Muscle of back (tissue), 11 donors: Measurements from ENCODE around the gene TRIM3. TPM values are rescaled to one million over a fixed set of nuclear protein-coding genes. Genes with fewer than 3 reads are reported as not detected.

Experiments used
- DNase-seq, 3 donors: peaks; one replicate each; pipeline versions ENCODE4 v3.0.0 to v3.0.0-alpha.2; 2013
- polyA plus RNA-seq, 10 donors: library from polyadenylated mRNA; unstranded; fragments of 120-200 nt; gene quantifications; one replicate each; pipeline ENCODE4 v1.2.1, GENCODE V29; 2013; ENCODE audit not compliant: insufficient read length in 10 of 10

The TRIM3 gene
- polyA plus RNA-seq, 10 donors = 11.9 to 21.2 (median 14.1) TPM

DNA sequence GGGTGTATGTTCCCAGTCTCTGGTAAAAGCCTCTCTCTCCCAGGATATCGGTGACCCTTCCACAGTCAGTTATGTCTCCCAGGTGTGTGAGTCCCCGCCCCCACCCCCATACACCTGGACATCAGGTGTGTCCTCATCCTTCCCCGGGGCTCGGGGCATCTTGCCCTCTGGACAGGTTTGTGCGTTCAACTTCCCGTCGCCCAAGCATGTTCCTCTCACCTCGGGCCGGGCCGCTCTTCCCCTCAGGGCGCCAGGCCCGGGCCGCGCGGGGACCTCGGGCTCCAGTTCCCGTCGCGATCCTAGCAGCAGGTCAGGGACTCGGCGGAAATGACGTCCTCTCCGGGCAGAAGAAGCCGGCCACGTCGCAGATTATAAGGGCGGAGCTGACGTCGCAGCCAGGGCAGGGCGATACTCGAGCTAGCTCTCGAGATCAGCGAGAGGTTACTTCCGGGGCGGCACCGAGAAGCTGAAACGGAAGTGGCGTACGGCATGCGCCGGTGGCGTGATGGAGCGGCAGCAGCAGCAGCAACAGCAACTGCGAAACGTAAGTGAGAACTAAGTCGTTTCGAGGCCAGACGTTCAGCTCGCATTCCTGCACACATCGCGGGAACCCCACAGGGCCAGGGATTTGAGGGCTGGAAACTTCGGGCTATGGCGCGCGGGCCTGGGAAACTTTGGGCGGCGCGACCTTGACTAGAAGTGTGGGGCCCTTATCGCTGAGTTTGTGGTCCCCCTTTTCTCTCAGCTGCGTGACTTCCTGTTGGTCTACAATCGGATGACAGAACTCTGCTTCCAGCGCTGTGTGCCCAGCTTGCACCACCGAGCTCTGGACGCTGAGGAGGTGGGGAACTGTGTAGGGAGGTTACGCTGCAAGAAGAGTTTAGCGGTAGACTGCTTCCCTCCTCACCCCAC, 7.5 kb upstream of the TRIM3 start, which contains the start of the genes ARFIP2 and TIMM10B:
Gene ARFIP2, minus strand, starts transcription at position 320 of the 912 bp plus-strand sequence. CDS start 910 bp downstream, outside the sequence.
Gene TIMM10B, plus strand, starts transcription at position 490 of the 912 bp plus-strand sequence. Its CDS starts 16 bp downstream, at position 506.
- peak; percentile 98 to 99 (median 99) for DNase-seq

DNA sequence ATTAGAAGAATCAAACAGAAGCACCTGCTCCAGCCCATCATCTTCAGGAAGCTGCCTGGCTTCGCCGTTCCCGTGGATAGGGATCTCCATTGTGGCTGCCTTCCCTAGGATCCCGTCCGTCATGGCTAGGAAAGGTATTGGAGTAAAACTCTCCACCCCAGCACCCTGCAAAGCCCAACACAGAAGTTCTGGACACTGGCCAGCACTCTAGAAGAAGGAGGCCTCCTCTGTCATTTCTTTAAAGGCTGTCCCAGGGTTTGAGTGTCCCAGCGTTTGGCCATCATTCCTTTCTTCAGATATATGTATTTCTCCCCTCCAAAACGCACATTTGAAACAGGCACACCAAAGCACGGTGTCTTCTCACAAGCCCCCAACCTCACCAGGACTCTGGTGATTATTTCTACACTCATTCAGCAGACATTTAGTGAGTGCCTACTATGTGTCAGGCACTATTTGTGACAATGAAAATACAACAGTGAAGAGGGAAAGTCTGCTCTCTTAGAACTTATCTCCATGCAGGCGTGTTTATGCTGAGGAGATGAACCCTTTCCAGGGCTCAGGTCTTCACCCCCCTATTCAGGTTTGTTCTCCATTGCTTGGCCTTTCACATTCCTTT, 6.7 kb upstream of the TRIM3 start:
- peak in 2 of 3 donors; percentile 29 to 44 for DNase-seq

DNA sequence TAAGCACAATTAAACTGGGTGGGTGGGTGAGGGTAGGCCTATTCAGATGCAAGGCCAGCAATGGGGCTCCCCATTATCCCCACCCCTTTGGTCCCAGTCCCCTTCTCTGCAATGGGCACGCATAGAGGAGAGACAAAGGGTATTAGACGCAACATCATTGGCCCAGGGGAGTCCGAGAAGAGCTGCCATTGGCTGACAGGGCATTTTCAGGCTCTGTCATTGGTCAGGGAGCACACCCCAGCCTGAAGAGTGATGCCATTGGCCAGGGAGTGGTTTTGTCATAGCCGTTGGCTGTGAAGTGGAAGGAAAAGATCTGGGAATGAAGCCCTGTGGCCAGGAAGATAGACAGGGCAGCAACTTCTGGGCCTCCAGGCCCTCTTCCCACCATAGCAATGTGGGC, 2.8 kb upstream of the TRIM3 start:
- no peak for DNase-seq

DNA sequence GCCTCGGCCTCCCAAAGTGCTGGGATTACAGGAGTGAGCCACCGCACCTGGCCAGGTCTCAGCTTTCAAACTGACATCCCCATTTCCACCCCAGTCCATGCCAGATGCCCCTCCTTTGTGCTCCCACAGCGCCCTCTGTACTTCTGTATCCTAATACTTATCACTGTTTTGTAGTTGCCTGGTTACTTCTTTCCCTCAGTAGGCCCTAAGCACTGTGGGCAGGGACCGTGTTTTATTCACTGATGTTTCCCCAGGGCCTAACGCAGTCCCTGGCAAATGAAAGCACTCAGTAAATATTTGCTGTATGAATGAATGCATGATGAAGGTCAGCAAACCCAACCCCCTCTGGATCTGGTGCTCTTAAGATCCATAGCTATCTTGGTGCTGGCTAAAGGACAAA, 2.2 kb upstream of the TRIM3 start:
- DNase-seq = no peak

DNA sequence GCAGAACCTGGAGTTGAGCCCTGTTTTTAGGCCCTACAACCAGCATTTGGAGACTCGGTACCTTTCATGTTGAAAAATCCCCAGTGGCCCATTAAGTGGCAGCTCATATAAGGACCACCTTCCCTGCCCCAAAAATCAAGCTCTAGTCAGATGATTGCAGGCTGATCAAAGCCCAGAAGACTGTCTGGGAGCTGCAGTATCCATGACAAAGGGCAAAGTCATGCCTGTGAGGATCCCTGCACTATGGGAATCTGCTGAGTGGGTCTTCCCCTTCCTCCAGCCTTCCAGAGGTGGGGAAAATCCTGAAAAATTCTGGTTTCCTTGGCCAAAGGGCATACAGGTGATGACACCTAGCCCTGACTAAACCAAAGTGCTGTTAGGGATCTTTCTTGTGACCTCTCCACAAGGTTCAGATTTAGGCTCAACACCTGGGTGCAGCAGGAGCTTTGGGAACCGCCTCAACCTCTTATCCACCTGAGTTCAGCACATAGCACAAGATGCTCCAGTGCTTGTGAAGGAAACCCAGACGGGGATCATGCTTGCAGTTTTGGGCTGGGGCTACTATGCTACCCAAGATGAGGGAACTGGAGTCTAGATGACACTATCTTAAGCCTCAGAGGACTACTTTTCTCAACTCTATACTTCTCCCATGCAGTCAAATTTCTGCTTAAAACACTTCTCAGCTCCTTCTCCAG, 1.2 kb upstream of the TRIM3 start:
- no peak for DNase-seq

DNA sequence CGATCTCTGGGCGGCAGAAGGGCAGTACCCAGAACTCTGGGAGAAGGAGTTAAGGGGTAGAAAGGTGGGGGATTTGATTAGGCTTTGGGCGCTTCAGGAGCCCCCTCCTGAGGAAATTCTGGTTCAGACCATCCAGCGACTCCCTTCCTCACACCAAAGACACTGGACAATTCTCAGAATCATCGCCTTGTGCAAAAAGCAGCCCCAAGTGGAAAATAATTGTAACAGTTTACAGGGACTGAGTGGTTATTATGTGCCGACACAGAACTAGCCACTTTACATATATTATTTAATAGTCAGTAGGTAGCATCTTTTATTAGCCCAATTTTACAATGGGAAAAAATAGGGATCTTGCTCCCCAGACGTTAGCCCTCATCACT, 662 bp upstream of the TRIM3 start:
- DNase-seq = no peak

DNA sequence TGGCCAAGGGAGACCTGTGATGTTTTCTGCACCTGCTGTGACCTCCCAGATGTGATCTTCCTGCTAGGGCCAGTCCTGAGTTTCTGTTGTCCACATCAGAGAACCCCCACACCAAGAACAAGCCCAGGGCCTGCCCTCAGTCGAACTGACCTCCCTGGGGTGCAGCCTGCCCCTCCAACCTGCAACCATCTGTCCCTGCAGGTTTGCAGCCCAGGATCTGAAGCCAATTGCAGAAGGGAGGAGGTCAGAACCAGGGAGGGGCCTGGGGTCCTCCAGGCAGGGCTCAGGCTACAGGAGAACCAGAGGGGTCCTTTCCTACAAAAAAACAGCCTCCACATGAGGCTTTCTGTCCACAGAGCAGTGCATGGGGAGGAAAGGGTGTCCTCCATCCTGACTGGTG, 807 bp downstream of the TRIM3 start:
- DNase-seq = no peak

DNA sequence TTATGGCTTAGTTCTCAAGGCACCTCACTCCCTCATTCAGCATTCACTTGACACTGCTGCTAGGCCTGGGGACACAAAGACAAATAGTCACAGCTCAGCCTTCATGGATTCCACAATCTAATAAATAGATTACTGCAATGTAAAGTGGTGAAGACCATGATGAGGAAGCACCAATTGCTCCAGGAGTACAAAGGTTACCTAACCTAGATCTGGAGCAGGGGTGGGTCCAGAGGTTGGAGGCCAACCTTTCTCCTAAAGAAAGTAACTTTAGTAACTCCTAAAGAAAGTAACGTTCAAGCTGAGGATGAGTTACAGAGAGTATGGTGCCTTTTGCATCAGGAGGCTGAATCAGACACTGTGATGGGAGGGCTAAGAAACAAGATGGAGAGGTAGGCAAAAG, 4.1 kb downstream of the TRIM3 start:
- no peak for DNase-seq

DNA sequence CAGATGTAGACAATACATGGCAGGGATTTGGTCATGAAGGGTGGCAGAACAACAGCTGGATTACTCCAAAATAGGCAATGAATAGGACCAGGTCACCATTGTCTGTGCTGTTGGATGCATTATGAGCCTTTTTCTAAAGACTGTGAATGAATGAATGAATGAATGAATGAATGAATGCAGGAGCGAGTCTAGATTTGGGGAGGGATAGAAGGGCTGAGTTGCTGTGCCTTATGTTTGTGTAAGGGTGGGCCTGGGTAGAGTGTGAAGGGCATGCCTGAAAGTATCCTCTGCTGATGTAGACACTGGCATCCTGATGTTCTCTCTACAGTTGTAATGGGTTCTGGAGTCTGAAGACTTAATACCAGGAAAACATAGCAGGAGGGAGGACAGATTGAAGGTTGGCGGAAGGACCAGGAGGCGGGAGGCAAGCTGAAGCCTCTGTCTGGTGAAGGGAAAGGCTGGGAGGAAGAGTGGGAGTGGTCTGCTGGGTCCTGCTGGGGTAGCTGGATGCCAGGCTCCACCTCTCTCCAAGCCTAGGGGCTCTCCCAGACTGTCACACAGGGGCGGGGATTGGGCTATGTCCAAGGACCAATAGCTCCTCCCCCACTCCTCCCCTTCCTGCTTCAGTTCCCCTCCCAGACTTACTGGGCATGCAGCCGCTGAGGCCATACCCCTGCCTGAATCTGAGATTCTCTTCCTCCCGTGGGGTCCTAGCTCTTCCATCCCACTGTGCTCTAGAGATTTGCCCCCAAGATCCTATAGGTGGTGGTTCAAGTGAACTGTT, 4.8 kb downstream of the TRIM3 start:
- peak; percentile 71 to 92 (median 84) for DNase-seq

DNA sequence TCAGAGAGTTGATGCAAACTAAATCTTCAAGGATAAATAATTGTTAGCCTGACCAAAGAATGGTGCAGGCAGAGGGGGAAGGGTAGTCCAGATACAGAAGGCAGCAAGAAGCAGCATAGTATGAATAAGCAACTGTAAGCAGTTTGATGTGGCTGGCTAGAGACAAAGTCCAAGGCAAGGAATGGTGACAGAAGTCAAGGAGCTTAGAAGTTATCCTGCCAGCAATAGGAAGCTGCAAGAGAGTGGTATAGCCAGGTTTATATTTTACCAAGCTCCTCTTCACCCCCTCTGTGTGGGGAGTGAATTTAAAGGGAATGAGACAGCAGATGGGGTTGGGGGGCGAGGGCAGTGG, 14.7 kb downstream of the TRIM3 start:
- no peak for DNase-seq

DNA sequence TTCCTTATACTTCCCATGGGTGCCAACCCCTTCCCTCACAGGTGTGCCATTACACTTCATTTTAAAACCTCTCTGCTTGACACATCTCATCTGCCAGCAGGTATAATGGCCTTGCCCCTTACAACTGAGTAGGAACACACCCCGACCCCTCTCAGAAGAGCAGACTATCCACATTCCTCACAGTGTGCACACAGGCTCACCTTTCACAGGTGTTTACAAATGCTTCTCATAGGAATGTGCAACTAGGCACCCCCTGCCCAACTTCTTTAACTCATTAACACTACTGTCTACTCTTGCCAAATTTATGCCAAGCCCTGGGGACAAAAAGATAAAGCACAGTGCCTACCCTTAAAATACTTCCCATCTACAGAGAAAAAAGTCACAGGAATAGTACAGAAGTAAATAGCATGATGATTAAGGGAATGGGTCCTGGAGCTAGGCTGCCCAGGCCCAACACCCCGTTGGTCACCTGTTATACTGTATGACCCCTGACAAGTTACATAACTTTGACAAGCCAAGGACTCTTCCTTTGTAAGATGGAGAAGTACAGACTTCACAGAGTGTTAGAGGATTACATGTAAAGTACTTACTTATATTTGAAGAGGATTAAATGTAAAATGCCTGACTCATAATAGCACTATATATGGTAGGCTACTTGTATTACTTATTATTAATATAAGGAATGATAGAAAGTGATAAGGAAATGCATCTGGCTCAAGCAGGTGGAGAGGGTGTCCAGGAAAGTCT, 15.2 kb downstream of the TRIM3 start:
- DNase-seq = no peak

DNA sequence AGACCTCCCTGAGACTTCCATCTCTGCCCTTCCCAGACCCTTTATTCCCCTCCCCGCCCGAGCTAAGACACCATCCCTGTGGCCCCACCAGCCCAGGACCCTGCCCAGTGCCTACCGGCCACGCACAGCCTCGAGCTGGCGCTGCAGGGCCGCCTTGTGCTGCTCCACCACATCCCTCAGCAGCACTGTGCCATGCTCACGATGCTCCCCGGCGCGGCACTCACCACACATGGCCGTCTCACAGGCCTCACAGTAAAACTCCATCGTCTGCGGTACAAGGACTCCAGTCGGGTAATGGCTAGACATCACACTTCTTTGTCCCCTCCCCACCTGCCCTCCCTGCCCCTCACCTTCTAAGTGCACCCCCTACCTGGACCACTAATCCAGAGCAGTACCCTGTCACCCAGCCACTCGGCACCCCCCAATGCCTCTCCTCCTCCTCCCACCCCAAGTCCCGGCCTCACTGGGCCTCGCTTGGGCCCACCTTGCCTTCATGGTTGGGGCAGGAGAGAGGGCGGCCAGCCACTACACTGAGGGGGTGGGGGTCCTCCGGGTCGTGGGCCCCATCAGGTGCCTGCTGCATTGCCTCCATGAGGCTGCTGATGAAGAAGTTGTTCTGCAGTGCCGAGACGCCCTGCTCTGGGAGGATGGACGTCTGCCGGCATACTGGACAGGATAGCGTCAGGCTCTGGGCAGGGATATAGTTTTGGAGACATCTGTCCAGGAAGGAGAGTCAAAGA, 16.0 kb downstream of the TRIM3 start:
- no peak for DNase-seq

DNA sequence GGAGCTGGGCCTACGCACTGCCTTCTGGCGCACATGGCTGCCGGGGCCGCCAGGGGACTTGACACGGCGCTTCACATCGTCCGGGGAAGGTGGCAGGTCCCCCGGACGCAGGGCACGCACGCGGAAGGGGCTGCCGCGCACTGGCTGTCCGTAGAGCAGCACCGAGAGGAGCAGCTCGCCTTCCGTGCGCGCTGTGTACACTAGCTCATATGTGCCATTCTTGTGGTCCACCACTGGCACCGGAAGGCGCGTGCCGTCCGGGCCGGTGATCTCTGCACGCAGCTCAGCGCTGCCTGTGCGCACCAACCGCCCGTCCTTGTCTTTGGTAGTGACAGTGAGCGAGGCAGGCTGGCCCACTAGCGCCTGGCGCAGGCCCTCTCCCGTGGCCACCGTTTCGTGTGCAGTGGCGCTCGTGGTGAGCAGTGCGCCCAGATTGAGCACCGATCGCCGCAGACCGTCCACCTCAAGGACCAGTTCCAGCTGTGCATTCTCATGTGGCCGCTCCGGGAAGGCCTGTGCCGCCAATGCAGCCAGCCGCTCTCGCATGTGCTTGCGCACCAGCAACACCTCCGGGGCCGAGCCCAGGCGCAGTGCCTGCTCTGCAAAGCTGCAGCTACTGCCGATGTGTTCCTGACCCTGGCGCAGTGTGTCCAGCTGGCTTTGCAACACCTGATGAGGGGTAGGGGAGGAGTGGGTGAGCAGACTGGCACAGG, 17.2 kb downstream of the TRIM3 start:
- DNase-seq = no peak

DNA sequence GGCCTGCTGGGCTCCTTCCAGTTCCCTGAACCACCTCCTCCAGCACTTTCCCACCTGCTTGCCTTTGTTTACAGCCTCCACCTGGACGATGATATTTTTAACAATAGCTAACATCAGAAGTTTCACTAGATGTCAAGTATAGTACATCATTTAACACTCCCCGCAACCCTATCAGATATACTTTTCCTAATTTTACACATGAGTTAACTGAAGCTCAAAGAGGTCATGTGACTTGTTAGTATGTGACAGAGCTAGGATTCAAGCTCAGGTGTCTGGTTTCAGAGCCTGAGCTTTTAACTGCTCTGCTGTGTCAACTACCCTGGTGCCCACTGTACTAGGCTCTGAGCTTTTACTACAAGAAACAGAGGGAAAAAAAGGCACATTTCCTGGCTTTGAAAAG, 18.7 kb downstream of the TRIM3 start:
- no peak for DNase-seq

DNA sequence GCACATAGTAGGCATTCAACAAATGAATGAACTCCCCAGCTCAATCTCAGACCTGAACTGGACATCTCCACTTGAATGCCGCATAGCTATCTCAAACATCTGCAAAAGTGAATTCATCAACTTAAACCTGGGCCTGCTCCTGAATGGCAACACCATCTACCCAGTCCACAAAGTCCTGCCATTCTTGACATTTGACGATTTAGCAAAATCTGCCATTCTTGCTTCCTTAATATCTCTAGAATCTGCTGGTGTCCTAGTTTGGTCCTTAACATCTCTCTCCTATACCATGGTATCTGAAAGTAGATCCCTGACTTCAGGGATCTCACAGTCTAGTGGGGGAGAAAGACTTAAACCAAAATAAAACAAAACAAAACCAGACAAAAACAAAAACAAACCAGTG, 20.6 kb downstream of the TRIM3 start:
- DNase-seq = no peak

DNA sequence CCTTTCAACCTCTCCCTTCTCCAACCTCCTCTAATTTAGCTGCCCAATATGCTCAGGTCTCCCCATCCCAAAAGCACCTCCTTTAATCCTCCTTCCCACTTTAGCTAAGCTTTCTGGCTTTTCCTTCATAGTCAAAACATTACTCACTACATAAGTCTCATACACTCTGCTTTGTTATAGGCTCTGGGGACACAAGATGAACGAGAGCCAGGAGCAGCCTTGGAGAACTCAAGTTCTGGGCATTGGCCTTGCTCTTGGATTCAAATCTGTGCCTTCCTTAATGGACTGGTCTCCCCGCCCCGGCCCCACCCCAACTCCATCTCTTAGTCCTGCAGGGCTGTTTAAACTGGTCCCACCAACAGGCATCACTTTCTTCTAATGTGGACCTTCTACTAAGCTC, 21.5 kb downstream of the TRIM3 start:
- DNase-seq = no peak

DNA sequence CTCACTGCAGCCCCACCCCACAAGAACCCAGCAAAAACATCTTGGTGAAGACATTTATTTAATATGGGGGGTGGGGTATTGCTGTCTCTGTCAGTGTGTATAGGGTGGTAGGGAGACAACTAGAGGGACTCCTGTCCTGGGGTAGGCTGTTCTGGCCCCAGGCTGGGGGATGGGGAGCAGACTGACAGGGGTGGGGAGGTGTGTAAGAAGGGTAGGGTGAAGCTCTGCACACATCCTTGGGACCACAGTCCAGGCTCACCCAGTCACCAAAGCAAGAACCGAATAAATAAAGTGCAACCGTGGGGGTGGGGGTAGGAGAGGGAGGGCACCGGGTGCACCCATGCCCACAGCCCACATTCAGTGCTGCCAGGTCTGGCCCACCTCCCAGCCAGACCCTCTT, 25.2 kb downstream of the TRIM3 start:
- no peak for DNase-seq

DNA sequence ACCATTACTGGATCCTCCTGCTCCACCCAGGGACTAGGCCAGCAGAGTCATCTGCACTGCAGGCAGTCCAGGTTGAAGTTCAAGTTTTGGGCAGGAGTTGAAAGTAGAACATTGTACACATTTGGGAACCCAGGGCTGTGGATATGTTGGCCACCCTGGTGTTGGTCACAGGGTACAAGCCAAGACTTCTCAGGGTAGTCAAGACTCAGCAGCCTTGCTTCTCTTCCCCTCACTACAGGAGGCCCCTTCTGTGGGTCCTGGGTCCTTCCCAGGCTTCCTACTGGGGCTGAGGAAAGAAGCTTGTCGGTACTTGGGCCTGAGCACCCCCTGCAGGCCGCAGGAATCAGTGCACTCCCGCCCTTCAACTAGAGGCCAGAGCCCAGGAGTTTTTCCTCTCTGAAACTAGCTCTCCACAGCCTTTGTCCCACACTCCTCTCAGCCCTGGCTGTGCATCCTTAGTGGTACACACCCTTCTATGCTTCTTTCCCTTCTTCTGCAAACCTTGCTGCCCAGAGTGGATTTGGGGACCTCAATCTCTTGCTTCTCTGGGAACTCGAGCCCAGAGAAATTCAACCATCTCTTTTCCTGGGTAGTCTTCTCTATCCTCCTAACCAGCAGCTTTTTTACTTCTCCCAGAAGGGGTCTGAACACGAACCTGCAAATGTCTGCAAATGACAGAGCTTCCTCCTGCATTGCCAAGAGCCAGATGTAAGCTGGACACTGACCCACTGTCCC, 30.3 kb downstream of the TRIM3 start:
- DNase-seq = peak in 2 of 3 donors; percentile 41 to 58

DNA sequence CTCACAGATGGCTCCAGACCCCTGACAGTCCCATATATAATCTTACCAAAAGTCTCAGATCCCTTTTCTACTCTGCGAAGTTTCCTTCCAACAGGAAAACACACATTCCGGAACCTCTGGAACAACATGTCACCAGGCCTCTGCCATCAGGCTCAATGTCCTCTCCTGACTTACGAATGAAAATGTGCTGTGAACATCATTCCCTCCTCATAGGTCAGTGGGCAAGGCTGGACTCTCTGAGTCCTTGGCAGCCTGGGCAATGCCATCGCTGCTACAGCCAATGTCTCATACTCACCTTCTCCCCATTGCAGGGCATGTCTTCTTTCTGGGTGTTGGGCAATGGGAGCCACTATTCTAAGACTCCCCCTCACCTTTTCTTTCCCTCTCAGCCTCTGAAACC, 31.3 kb downstream of the TRIM3 start:
- no peak for DNase-seq
